HG03196 (cell line): ENCODE results near the gene ZCCHC17.

ENCODE experiments used
- ATAC-seq: cut with Tn5 transposase; IDR thresholded peaks from one replicate; pipeline ENCODE4 v1.9.1; 2021; ENCODE audit not compliant: unreplicated experiment

ZCCHC17 gene

DNA sequence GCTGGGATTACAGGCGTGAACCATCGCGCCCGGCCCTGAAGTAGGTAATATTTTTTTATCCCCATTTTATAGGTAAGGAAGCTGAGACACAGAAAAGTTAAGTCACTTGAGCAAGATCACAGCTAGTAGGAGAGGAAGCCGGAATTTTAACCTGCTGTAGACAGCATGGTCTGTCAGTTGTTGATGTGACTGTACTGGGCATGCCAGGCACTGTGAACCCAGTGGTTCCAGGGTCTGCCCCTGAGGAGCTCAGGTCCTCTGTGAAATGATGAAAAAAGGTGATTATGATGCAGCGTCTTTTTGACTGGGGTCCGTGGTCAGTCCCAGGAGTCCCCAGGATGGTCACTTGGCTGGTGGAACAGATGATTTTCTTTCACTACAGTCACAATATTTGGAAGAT, 92.8 kb downstream of the ZCCHC17 start:
- ATAC-seq = no peak

DNA sequence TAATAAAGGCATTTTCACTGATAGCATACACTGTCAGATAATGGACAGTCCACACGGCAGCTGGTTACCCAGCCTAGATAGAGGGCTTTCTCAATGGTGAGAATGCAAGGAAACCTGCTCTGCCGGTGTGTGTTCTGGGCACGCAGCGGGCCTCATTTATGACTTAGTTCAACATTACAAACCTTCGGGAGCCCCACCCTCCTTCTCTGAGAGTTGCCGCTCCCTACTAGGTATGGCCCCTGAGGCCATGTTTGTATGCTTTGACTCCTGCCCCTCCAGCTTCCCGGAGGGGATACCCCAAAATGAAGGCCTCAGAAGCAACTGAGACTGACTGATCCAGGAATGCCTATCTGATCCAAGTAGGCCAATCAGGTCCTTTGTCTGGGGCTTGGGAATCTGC, 93.2 kb downstream of the ZCCHC17 start:
- ATAC-seq = no peak

DNA sequence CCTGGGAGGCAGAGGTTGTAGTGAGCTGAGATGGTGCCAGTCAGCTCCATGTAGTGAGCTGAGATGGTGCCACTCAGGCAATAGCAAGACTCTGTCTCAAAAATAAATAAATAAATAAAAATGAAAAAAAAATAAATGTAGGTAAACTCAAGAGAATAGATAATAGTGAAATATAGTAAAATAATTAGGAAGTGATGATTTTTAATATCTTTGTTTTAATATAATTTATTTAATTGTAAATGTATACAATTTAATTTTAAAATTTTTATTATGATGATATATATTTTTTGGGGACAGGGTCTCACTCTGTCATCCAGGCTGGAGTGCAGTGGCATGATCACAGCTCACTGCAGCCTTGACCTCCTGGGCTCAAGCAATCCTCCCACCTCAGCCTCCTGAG, 96.6 kb downstream of the ZCCHC17 start:
- ATAC-seq = no peak

DNA sequence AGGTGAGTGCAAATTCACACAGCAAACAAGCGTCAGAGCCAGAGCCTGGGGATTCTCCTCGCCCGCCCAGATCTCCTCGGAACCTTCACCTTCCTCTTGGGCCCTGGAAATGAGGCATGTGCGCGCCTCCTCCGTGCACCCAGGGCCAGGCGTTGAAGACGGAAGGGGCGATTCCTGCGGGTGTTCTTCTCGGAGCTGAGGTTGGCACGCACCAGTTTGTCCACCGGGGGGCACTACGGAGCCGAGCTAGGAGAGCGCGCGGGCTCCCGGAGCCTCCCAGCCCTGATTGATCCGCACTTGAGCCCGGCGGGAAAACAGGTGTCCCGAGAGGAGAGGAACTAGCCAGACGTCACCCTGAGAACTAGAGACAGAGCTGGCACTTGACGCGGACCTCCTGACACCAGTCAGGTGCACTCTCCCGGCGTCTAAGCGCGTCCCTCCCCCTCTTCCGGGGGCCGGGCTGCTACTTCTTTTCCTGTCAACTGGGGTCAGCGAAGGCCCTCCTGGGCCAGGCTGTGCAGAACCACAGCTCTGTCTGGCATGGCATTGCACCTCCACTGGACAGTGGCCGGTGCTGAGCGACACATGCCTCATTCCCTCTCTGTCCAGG, 97.9 kb downstream of the ZCCHC17 start:
- ATAC-seq = peak; percentile 59

DNA sequence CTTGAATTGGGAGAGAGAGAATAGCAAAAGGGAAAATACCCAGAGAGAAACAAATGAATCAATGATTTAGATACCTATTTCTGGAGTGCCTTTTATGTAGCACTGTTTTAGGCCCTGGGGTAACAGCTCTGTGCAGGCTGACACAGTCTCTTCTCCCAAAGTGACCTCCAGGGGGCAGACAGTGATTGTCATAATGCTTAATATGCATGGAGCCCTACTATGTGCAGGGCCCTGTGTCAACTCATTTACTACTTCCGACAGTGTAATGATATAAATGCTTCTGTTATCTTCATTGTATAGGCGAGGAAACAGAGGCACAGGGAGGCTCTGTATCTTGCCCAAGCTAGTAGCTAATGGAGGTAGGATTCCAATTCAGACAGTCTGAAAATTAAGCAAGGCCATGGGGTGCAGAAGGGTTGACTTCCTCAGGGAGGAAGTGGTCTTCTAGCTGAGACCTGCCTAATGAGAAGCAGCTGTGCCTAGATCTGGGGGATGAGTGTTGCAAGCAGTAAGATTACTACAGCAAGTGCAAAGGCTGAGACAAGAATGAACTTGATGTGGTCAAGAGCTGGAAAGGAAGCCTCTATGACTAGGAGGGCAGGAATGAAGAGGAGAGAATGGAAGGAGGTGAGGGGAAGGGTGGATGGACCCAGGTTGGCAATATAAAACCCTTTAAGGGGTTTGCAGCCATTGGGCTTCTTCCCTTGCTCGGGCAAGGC, 100.0 kb downstream of the ZCCHC17 start:
- no peak for ATAC-seq

DNA sequence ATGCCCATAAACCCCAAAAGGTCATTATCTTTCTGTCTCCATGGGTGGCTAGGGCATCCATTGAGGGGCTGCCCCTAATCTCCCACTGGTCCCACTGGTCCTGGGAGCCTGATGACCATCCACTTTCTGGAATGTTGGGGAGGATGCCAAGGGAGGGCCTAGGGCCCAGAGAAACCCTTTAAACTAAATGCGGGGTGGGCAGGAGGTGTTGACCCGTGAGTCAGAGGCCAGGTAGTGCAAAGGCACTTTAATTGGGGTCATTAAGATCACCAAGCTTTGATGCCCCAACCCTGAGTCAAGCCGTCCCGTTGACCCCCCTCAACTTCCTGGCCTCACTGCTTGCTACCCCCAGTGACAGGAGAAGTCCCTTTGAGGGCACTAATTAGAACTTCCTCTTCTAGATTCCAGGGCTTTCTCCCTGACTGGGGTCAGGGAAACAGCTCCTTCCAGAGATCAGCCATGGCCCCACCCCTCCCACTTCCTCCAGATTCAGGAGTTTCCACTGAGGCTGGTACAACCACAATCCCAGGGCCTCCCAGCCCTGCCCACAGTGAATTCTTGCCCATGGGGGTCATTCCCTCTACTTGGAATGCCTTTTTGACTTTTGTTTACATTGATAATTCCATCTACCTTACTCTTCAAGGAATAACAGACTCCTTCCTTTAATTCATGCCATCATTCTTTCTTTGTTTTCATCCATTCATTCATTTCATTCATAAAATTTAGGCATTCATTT, 100.7 kb downstream of the ZCCHC17 start:
- no peak for ATAC-seq

DNA sequence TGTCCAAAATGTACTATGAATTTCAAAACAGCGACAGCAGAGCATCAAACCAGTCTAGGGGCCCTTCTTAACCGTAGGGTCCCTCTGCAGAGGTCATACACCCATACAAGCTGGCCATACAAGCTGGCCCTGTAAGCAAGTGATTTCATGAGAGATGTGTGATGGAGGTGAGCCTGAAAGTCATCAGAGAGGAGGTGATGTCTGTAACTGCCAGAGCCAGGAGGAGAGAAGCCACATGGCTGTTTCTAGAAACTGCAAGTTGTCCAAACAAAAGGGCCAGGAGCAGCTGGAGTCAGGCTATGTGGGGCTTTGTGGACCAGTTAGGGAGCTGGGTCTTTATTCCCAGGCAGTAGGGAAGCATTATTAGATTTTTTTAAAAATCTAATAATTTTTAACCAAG, 101.4 kb downstream of the ZCCHC17 start:
- ATAC-seq = no peak

DNA sequence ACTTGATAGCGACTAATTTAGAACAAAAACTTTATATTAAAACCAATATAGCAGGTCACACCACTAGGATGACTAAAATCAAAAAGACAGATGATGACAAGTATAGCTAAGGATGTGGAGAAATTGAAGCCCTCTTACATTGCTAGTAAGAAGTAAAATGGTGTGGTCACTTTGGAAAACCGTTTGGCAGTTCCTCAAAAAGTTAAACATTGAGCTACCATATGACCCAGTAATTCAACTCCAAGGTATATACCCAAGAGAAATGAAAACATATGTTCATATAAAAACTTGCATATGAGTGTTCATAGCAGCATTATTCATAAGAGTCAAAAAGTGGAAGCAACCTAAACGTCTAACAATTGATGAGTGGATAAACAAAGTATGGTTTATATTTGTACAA, 103.1 kb downstream of the ZCCHC17 start:
- ATAC-seq = no peak

DNA sequence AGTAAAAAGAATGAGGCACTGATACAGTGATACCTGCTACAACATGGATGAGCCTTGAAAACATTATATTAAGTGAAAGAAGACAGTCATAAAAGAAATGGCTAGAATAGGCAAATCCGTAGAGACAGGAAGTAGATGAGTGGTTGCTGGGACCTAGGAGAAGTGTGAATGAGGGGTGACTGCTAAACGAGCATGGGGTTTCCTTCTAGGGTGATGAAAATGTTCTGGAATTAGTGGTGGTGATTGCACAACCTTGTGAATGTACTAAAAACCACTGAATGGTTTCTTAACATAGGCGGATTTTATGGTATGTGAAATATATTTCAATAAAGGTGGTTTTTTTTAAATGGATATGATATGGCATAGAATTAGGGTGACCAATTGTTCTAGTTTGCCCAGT, 103.6 kb downstream of the ZCCHC17 start:
- ATAC-seq = no peak

DNA sequence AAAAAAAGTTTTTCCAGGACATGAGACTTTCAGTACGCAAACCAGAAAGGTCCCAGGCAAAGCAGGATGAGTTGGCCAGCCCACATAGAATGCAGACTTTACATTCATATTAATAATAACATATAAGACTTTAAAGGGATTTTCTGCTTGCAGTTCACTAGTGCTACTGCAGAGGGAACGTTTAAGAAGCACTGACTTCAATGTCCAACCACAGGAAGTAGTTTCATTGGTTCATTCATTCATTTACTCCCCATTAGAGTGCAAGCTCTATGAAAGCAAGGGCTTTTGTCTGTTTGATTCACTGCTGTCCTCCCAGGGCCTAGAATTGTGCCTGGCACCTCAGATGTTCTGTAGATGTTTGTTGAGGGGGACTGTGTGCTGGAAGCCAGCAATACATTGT, 104.4 kb downstream of the ZCCHC17 start:
- no peak for ATAC-seq

DNA sequence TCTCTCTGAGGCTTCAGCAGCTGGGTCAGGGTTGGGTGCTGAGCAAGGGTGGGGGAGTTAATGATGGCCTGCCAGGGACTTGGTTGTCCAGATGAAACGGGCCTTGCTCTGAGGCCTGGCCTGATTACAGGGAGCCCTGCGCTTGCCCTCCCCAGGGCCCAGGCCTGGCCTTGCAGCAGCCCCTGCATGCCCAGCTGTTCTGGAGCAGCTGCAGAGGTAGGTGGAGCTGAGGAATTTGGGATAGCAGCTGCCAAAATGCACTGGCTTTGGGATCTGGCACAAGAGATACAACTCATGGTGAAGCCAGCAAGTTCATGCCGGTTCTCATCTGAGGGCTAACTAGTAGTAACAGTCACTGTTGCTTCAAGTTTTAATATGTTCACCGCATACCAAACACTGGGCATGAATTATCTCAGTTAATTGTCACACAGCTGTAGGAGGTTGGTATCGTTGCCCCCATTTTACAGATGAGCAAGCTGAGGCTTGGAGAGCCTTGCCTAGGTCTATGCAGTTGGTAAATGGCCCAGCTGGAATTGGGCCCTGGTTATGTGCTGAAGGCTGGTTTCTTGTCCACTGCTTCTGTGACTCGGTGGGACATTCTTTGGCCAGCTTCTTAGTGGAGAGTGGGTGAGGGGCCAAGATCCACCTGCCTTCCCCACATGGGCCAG, 108.9 kb downstream of the ZCCHC17 start:
- no peak for ATAC-seq

DNA sequence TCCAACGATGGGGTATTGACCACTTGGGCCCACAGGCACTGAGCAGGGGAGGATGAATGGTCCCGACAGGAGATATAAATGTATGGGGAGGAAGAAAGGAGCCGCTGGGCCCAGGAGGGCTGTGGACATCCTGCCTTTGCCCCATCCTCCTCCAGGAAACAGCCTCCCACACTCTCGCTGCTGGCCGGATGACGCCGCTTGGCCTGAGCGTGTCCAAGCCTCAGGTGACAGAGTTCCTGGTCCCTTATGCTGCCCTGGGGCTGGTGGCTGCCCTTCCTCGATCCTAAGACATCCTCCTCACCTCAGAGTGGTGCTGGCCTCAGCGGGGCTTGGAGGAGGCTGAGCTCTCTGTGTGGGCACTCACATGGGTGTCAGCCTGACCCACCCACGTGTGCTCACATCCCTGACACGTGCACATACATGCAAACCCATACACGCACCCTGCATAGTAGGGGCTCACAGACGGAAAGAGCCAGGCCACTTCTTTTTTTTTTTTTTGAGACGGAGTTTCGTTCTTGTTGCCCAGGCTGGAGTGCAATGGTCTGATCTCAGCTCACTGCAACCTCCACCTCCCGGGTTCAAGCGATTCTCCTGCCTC, 110.3 kb downstream of the ZCCHC17 start:
- ATAC-seq = no peak

DNA sequence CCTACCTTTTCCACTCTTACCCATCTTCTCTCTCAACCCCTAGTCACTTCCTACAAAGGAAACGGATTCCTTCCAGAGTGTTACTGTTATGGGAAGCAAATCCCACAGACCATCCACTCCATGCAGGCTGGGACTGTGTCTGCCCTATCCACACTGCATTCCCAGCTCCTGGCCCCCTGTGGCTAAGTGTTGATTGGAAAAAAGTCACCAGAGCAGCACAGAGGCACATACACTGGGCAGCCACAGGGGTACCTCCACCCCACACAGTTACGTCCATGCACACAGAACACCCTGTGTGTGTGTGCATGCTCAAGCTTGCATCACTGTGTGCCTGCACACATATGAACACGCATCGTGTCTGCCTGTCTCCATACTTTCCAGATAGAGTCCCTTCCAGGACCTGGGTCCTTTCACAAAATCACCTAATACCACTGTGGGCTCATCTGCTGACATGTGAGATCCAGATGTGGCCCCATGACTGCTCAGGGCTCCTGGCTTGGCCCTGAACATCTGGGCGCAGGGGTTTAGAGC, 112.0 kb downstream of the ZCCHC17 start:
- no peak for ATAC-seq

DNA sequence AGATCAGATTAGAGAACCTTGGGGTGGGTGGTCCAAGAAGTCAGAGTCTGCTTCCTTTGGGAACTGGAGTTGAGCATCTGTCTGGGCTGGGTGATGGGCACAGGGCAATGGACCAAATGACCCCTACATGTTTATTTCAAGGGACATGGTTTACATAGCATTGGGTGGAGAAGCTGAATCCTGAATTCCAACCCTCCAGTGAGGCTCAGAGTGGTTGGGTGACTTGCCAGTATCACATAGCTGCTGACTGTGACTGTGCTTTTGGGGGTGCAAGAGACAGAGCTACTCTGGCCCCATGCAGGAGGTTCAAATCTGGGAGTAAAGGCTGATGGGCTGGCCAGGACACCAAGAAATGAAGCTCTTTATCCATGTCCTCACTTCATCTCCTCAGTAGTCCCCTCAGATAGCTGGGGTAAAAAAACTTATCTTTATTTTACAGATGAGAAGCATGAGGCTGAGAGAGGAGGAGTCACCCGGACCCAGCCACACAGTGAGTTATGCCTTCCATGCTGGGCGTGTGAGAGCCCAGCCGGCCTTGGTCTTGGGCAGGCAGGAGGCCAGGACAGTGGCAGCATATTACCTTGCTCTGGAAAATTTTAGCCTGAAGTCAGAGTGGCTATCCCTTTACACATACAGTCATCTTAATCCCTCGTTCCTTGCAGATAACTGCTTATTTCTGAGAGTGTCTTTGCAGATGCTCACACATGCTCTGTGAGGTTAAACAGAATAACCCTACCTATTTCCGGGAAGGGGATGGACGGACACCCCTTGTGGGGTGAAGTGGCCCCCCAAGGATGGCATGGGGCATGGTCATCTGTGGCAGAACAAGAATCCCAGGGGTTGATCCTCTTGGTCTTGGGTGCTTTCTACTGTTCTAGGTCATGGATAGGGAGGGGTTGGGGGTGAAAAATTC, 113.4 kb downstream of the ZCCHC17 start:
- ATAC-seq = no peak

DNA sequence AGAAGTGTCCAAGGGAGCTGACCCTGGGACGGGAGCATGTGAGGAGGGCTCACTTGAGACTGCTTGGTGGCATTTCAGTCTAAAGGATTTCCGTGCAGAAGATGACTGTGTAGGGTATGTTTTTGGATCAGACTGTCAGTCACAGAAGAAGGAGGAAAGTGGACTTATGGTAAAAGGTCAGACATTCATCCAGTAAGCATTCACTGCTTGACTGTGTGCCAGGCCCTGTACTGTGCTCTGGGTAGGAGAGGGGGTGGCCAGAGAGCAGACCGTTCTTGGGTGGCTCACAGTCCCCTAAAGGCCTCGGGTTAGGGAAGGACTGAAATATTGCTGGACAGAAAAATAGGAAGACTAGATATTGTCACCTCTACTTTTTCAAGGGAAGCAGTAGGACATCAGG, 114.0 kb downstream of the ZCCHC17 start:
- ATAC-seq = no peak

DNA sequence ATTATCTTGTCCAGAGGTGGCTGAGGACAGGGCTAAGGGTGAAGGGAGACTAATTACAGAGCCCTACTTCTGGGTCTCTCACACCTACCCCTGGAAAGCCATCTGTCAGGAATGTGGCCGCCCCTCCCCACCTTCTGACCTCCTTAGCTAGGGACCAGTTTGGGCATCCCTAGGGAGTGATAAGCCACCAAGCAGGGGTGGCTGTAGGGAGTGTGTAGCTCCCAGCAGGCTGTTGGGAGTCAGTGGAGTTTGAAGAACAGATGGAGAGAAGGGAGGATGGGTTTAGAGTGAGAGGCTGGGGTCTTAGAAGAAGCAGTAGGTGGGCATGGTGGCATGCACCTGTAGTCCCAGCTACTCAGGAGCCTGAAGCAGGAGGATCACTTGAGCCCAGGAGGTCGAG, 115.4 kb downstream of the ZCCHC17 start:
- no peak for ATAC-seq

DNA sequence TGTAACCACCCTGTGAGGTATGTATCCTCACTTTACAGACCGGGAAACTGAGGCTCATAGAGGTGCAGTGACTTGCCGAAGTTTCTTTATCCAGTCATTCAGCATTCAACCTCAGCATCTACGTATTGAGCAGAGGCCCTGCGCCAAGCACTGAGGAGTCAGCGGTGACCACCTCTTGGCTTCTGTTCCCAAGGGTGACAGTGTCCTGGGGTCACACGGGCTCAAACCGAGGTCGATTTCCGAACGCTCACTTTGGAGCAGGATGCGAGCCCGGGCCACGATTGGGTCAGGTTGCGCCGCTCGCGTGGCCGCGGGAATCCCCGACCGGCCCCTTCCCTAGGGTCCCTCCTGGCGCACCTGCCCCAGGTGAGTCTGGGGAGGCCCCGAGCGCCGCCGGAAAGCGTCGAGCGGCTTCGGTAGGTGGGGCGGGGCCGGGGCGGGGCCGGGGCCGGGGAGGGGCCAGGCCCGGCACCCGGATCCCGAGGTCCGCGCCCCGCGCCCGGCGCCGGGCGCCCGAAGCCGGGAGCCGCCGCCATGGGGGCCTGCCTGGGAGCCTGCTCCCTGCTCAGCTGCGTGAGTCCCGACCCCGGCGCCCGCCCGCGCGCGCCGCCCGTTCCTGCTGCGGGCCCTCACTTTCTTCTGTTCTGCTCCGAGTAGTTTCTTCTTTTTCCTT, 116.0 kb downstream of the ZCCHC17 start, which contains the start of gene SERINC2:
TSS of gene SERINC2 (plus strand) at position 482 of the 673 bp plus-strand sequence. CDS start at position 535, 53 bp downstream.
- no peak for ATAC-seq

DNA sequence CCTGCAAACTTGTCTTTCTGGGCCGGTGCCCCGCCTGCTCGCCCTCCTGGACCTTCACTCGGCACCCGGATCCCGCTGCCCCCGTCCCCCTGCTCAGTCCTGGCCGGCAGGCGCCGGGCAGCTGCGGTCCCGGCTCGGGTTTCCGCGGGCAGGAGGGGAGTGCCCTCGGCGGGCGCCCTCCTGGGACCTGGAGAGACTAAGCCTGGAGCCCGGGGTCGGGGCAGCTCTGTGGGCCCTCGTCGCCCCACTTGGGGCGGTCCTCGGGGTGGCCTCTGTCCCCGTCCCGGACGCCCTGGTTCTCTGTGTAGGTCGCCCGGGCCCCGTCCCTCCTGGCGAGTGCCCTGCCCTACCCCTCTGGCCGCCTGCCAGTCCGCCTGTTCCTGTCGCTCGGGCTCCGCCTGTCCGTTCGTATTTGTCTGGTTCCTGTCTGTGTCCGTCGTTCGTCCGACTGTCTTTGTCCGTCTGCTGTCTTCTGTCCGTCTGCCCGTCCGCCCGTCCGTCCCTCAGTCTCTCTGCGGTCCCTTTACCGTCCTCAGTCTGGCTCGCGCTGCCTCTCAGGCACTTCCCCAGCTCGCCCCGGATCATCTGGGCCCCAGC, 116.7 kb downstream of the ZCCHC17 start:
- ATAC-seq = no peak
